Stomach (tissue), 9 donors: ENCODE results near the gene MSH4. TPM values are rescaled to one million over a fixed set of nuclear protein-coding genes. Genes with fewer than 3 reads are reported as not detected.

Source experiments
- DNase-seq, 2 donors: peaks; one replicate each; pipeline versions ENCODE4 v3.0.0 to v3.0.0-alpha.2; 2013 to 2019
- H3K27ac ChIP-seq, 5 donors: fragments of 200-600 bp in 4 of 5; sonication (generic) in 4 of 5; one replicate each; pipeline ENCODE4 v1.5.1; 2013 to 2019; ENCODE audit warnings: mild to moderate bottlenecking in 1 of 5, moderate library complexity in 1 of 5
- H3K27me3 ChIP-seq, 3 donors: fragments of 200-600 bp; sonication (generic); one replicate each; pipeline ENCODE4 v1.5.1; 2017 to 2019; ENCODE audit warnings: mixed run types in 1 of 3
- H3K36me3 ChIP-seq, 4 donors: fragments of 200-600 bp; sonication (generic); 1 replicate in 3 of 4; 2 replicates in 1 of 4; pipeline ENCODE4 v1.5.1; 2016 to 2019
- H3K4me1 ChIP-seq, 4 donors: fragments of 200-600 bp; sonication (generic); one replicate each; pipeline ENCODE4 v1.5.1; 2016 to 2019
- H3K4me3 ChIP-seq, 4 donors: fragments of 200-600 bp; sonication (generic) in 3 of 4; one replicate each; pipeline ENCODE4 v1.5.1; 2016 to 2019; ENCODE audit warnings: mild to moderate bottlenecking in 1 of 4
- H3K9me3 ChIP-seq, 4 donors: fragments of 200-600 bp; sonication (generic); one replicate each; pipeline ENCODE4 v1.5.1; 2016 to 2019
- EP300 ChIP-seq: sonication (generic); formaldehyde crosslinking; IDR thresholded peaks from one replicate; pipeline ENCODE4 v1.6.1; 2017; ENCODE audit warnings: antibody characterized with exemption
- POLR2A ChIP-seq, 4 donors: fragments of 450-650 bp; IDR thresholded peaks; one replicate each; pipeline ENCODE4 v1.6.1; 2016; ENCODE audit warnings: antibody characterized with exemption in 4 of 4, control low read depth in 2 of 4, mild to moderate bottlenecking in 1 of 4, moderate library complexity in 1 of 4
- POLR2AphosphoS5 ChIP-seq, 3 donors: sonication (generic); formaldehyde crosslinking; IDR thresholded peaks; one replicate each; pipeline ENCODE4 v1.6.1; 2016; ENCODE audit warnings: antibody characterized with exemption in 3 of 3
- WGBS, 5 donors: extraction: QIAGEN DNeasy Blood & Tissue Kit in 3 of 5; methylation state at CpG; one replicate each; pipeline versions ENCODE4 v1.1.5 to v1.1.7; 2013 to 2018; 5-methylcytosine and 5-hydroxymethylcytosine counted together
- intact Hi-C: fragments of 100-400 bp; cut with DNase I; formaldehyde crosslinking; loops from one replicate; pipeline ENCODE4 v1.15.1; 2023; ENCODE audit warnings: low total_unique reads
- polyA plus RNA-seq, 3 donors: library from polyadenylated mRNA; stranded (reverse); fragments of 200-250 nt; gene quantifications; one replicate each; pipeline ENCODE4 v1.2.3, GENCODE V29; 2013
- total RNA-seq, 5 donors: library from RNA; depleted of rRNA; stranded (reverse); fragments of >200 nt; gene quantifications; one replicate each; pipeline versions ENCODE4 v1.1.0 to v1.2.3, GENCODE V29; 2014 to 2016
- TF ChIP-seq, protein P1 (sequence below), 7 experiments: fragments of 450-650 bp in 4 of 7; fragments of 200-600 bp in 3 of 7; sonication (generic) in 3 of 7; IDR thresholded peaks; one replicate each; pipeline ENCODE4 v1.5.1; 2016 to 2019; ENCODE audit warnings: antibody characterized with exemption in 7 of 7, control low read depth in 2 of 7, mild to moderate bottlenecking in 1 of 7
- donor health status: healthy with polysubstance abuse.
- donor health status: Bipolar disorder and iron deficiency.
- donor health status: healthy.

MSH4 gene
- total and polyA plus RNA-seq, 8 donors = 0.14 to 0.30 (median 0.18) TPM; not detected in 5

- H3K27me3 ChIP-seq = no peaks in the 10 kb centered on the region
- no peak for TF ChIP-seq EP300
- no peak for TF ChIP-seq POLR2AphosphoS5 (IDR thresholded peaks at IDR 0.05)
- no peak for TF ChIP-seq POLR2A (IDR thresholded peaks at IDR 0.05)
- TF ChIP-seq, protein P1, sequence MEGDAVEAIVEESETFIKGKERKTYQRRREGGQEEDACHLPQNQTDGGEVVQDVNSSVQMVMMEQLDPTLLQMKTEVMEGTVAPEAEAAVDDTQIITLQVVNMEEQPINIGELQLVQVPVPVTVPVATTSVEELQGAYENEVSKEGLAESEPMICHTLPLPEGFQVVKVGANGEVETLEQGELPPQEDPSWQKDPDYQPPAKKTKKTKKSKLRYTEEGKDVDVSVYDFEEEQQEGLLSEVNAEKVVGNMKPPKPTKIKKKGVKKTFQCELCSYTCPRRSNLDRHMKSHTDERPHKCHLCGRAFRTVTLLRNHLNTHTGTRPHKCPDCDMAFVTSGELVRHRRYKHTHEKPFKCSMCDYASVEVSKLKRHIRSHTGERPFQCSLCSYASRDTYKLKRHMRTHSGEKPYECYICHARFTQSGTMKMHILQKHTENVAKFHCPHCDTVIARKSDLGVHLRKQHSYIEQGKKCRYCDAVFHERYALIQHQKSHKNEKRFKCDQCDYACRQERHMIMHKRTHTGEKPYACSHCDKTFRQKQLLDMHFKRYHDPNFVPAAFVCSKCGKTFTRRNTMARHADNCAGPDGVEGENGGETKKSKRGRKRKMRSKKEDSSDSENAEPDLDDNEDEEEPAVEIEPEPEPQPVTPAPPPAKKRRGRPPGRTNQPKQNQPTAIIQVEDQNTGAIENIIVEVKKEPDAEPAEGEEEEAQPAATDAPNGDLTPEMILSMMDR (IDR thresholded peaks at IDR 0.05) = no peak
- H3K36me3 ChIP-seq = peaks cover 0 to 17% (median 12%) of the 10 kb centered on the region in 4 donors
- no peak for DNase-seq
- no peaks in the 10 kb centered on the region for H3K9me3 ChIP-seq
- H3K4me3 ChIP-seq = peak overlapping the region; percentile 57 to 69 (median 63)
- peak overlapping the region; percentile 45 to 93 (median 87) for H3K27ac ChIP-seq
- intact Hi-C loops = loop anchor here (10.0 kb wide), 1 partner anchor 61 kb away; the partner anchor contains the start of gene ACADM
- WGBS, 5 donors = 9 to 12% (median 11%) methylated on average over 9 of the region's 9 CpGs
- H3K4me1 ChIP-seq = peaks cover 32 to 47% (median 35%) of the 10 kb centered on the region in 4 donors
Measured at GRCh38 chr1:75785320-75785982, 11.2 kb upstream of the MSH4 start.

DNA sequence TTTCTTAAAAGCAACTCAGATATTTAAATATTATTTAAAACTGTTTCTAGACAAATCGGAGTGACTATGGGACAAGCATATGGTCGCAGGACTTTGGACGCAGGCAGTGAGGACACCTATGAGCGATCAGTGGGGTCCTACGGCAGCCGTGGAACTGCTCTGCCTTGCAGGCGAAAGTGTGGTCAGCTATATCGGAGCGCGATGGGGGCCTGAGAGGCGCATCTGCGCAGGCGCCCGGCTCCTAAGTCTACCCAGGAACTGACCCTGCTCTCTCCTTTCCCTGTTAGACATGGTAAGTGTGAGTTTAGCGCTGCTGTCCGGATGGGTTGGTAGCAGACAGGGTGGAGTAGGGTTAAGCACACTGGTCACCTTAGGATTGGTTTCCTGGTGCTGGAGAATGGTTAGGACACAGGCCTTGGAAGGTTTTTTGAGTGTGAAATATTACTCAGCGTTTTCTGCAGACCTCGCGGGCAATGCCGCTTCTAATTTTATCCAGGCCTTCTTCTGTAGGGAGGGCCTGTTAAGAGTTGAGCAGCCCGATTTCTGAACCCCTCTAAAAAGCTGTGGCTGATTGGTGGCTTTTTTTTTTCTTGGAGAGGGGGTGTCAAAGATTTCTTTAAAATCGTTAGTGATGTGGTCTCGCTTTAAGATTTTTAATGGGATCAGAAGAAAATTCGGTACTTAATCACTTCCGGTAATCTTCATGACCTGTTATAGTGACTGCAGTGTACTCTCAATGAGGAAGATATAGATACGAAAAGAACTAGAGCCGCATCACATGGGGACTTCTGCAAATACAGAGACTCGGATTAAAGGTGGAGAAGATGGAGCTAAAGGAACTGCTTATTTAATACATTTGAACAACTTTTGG is 10.5 kb upstream of the MSH4 start, which contains the start of gene RABGGTB:
TSS of gene RABGGTB (plus strand) at position 274 of the 871 bp plus-strand sequence. CDS start at position 290, 16 bp downstream.
- H3K4me1 ChIP-seq = peaks cover 37 to 54% (median 42%) of the 10 kb centered on the region in 4 donors
- H3K36me3 ChIP-seq = peaks cover 0 to 25% (median 19%) of the 10 kb centered on the region in 4 donors
- intact Hi-C loops = loop anchor here (10.0 kb wide), 1 partner anchor 61 kb away; the partner anchor contains the start of gene ACADM
- H3K9me3 ChIP-seq = no peaks in the 10 kb centered on the region
- no peaks in the 10 kb centered on the region for H3K27me3 ChIP-seq
- DNase-seq = peak; percentile 95 to 99
- TF ChIP-seq, protein P1 (IDR thresholded peaks at IDR 0.05) = peak in 1 of 7 experiments; percentile 3
- no peak for TF ChIP-seq EP300
- peak; percentile 69 to 98 (median 94) for TF ChIP-seq POLR2AphosphoS5 (IDR thresholded peaks at IDR 0.05)
- peak in 1 of 4 donors; percentile 71 for TF ChIP-seq POLR2A (IDR thresholded peaks at IDR 0.05)
- WGBS, 5 donors = 0 to 1% (median 0%) methylated on average over 28 of the region's 28 CpGs
- H3K27ac ChIP-seq = peak within 1 kb of the TSS; percentile 71 to 93 (median 87)
- H3K4me3 ChIP-seq = peak within 1 kb of the TSS; percentile 57 to 69 (median 63)

DNA sequence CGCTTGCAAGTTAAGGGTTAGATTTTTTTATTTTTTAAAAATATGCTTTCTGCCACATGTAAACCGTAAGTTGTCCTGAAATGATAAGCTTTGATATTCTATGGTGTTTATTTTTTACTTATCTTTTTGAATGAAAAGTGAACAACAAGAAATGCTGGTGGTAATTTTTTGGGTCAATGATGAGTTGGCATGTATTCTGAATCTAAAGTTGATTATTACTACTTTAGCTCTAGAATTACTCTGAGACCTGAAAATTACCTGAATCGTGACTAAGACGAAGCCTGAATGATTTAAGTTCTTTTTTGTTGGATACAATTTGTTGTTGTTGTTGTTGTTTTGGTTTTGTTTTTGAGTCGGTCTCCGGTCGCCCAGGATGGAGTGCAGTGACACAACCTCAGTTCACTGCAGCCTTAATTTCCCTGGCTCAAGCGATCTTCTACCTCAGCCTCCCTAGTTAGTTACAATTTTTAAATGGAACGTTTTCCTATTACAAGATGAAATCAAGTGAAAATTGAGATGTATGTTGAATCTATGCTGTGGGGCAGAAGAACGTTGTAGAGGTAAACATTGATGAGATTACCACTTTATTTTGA is 9.7 kb upstream of the MSH4 start:
- Histone ChIP-seq H3K27ac (peak overlapping the region in 4 of 5 donors; percentile 86 to 93 (median 88)), H3K27me3 (no peaks in the 10 kb centered on the region), H3K9me3 (no peaks in the 10 kb centered on the region), H3K36me3 (peaks cover 0 to 33% (median 27%) of the 10 kb centered on the region in 4 donors), H3K4me3 (peak overlapping the region; percentile 57 to 69 (median 63)), H3K4me1 (peaks cover 37 to 62% (median 42%) of the 10 kb centered on the region in 4 donors)
- no peak for DNase-seq
- intact Hi-C loops = loop anchor here (10.0 kb wide), 1 partner anchor 62 kb away; the partner anchor contains the start of gene ACADM
- TF ChIP-seq POLR2AphosphoS5 (IDR thresholded peaks at IDR 0.05) = no peak
- TF ChIP-seq, protein P1 (IDR thresholded peaks at IDR 0.05) = no peak
- no peak for TF ChIP-seq POLR2A (IDR thresholded peaks at IDR 0.05)
- TF ChIP-seq EP300 = no peak
- 1 to 3% (median 2%) methylated on average over 10 of the region's 10 CpGs for WGBS, 5 donors
